ENCODE measurements around the gene KCMF1. TPM values are rescaled to one million over a fixed set of nuclear protein-coding genes. Genes with fewer than 3 reads are reported as not detected.

Gene KCMF1
- total and polyA plus RNA-seq, 2 donors (not counting 1 experiment from before 2014, with no cell fraction given) = 43.7 to 81.5 TPM

DNA sequence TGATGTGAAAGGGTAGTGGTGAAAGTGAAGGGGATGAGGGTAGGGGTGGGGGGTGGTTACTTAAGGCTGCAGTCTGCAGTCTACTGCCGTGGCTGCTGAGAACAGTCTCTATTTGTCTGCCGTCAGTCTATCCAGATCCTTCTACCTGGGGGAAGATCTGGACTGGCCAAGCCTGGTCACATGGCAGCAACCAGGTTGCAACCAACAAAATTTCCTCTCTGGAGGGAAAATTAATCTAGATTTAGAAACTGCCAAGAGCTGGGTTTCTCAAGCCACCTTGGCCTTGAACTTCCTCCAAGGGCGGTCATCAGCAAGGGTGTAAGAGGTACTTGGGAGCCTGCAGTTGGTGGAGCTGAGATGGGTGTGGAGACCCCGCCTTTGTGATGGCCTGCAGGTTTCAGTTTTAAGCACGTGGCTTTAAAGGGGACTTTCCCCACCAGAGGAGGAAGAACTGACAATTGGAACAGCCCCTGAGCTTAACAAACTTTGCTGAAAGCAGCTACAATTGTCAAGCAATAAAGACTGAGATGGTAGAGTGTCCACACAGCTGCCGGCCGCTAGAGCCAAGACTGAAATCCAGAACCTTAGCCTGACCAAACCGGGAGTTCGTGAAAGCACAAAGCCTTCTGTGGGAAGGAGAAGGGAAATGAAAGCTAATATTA lies 31.4 kb upstream of the KCMF1 start:
- peak overlapping the region; percentile 59 for H3K9ac ChIP-seq (ENCODE audit: low read length)
- H3K27ac Mint-ChIP-seq = peak overlapping the region; percentile 90

More for the DNA sequence above, 31.4 kb upstream of the KCMF1 start:
- peak overlapping the region; percentile 77 for H3K4me2 ChIP-seq (replicated peaks; ENCODE audit: low read depth, low read length, poor library complexity, severe bottlenecking)
- ATAC-seq (ENCODE audit: low read depth) = peak; percentile 96
- TF ChIP-seq, protein P1, sequence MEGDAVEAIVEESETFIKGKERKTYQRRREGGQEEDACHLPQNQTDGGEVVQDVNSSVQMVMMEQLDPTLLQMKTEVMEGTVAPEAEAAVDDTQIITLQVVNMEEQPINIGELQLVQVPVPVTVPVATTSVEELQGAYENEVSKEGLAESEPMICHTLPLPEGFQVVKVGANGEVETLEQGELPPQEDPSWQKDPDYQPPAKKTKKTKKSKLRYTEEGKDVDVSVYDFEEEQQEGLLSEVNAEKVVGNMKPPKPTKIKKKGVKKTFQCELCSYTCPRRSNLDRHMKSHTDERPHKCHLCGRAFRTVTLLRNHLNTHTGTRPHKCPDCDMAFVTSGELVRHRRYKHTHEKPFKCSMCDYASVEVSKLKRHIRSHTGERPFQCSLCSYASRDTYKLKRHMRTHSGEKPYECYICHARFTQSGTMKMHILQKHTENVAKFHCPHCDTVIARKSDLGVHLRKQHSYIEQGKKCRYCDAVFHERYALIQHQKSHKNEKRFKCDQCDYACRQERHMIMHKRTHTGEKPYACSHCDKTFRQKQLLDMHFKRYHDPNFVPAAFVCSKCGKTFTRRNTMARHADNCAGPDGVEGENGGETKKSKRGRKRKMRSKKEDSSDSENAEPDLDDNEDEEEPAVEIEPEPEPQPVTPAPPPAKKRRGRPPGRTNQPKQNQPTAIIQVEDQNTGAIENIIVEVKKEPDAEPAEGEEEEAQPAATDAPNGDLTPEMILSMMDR (IDR thresholded peaks at IDR 0.05) = no peak
- TF ChIP-seq EZH2 (IDR thresholded peaks at IDR 0.05; ENCODE audit: borderline replicate concordance, insufficient read depth, low read depth, low read length, poor library complexity, severe bottlenecking) = no peak
- H3K9me3 ChIP-seq (ENCODE audit: control extremely low read depth in 1 of 3, control insufficient read depth in 2 of 3, insufficient read depth in 1 of 3, low read length in 2 of 3) = no peaks in the 10 kb centered on the region
- H3K4me1 Mint-ChIP-seq = peaks cover 50% of the 10 kb centered on the region
- no peaks in the 10 kb centered on the region for H3K9me3 Mint-ChIP-seq (ENCODE audit: insufficient read depth)
- peak overlapping the region; percentile 87 for H2AFZ ChIP-seq (ENCODE audit: insufficient read depth, low read depth, low read length, poor library complexity, severe bottlenecking)
- no peaks in the 10 kb centered on the region for H3K36me3 ChIP-seq (replicated peaks in 1 of 2; ENCODE audit: control extremely low read depth in 1 of 2, control insufficient read depth in 1 of 2, extremely low read depth in 1 of 2, insufficient read depth in 2 of 2, low read length in 1 of 2)
- WGBS (ENCODE audit: insufficient coverage) = 19% methylated on average over 9 of the region's 9 CpGs
- peaks cover 9% of the 10 kb centered on the region for H3K79me2 ChIP-seq (ENCODE audit: control insufficient read depth, insufficient read depth, low read length)
- ChIA-PET CTCF (interaction anchor here (0.6 to 11.9 kb wide), 18 partner anchors 9 to 442 kb away, joined by 3 to 168 read pairs (median 4); partner anchors contain the start of genes KCMF1 and TMSB10), POLR2A (interaction anchor here (0.7 to 4.7 kb wide), 5 partner anchors 14 to 41 kb away, joined by 3 to 39 read pairs (median 9); partner anchors contain the start of genes KCMF1 and TMSB10)
- H3K4me1 ChIP-seq (ENCODE audit: control insufficient read depth in 2 of 2, insufficient read depth in 2 of 2, low read length in 2 of 2) = peaks cover 53 to 65% of the 10 kb centered on the region in 2 donors
- peak overlapping the region; percentile 88 to 90 for H3K27ac ChIP-seq (ENCODE audit: low read length in 2 of 2)
- DNase-seq = peak; percentile 93
- intact Hi-C loops (cut with micrococcal nuclease) = loop anchor here (1.0 to 2.0 kb wide), 2 partner anchors 12 to 29 kb away; no protein-coding TSS in a partner anchor
- H4K20me1 ChIP-seq (ENCODE audit: control insufficient read depth, insufficient read depth, low read length, poor library complexity, severe bottlenecking) = no peaks in the 10 kb centered on the region
- peak overlapping the region; percentile 76 for H3K4me3 Mint-ChIP-seq
- H3K4me3 ChIP-seq (ENCODE audit: control extremely low read depth in 1 of 5, extremely low read depth in 1 of 5, insufficient read depth in 1 of 5, low read depth in 2 of 5, low read length in 4 of 5) = peak overlapping the region in 4 of 5 experiments; percentile 15 to 55 (median 38)
- H3K27me3 ChIP-seq (replicated peaks in 1 of 4; ENCODE audit: control extremely low read depth in 1 of 4, control insufficient read depth in 3 of 4, insufficient read depth in 4 of 4, low read length in 3 of 4) = no peaks in the 10 kb centered on the region
- no peaks in the 10 kb centered on the region for H3K27me3 Mint-ChIP-seq
